ENCODE results near the gene DEDD.

The DEDD gene

GRCh38 chr1:161168906-161169305 is 36.4 kb upstream of the DEDD start:
- Mint-ChIP-seq H3K27ac (no peak overlapping the region), H3K36me3 (peaks cover 42% of the 10 kb centered on the region), H3K4me3 (no peak overlapping the region), H3K9me3 (no peaks in the 10 kb centered on the region), H3K4me1 (peaks cover 47% of the 10 kb centered on the region), H3K27me3 (no peaks in the 10 kb centered on the region)
- no peak for ATAC-seq

GRCh38 chr1:161166669-161167548 is 34.4 kb upstream of the DEDD start:
- peaks cover 39% of the 10 kb centered on the region for H3K36me3 Mint-ChIP-seq
- no peaks in the 10 kb centered on the region for H3K27me3 Mint-ChIP-seq
- peak overlapping the region; percentile 95 for H3K27ac Mint-ChIP-seq
- no peaks in the 10 kb centered on the region for H3K9me3 Mint-ChIP-seq
- ATAC-seq, result no peak
- H3K4me1 Mint-ChIP-seq, result peaks cover 45% of the 10 kb centered on the region
- peak overlapping the region; percentile 79 for H3K4me3 Mint-ChIP-seq

GRCh38 chr1:161165742-161166668 is 33.5 kb upstream of the DEDD start, which contains the start of gene PPOX:
Gene PPOX (plus strand): TSS chr1:161166426. CDS start chr1:161166848, 422 bp downstream.
- peak within 1 kb of the TSS; percentile 79 for H3K4me3 Mint-ChIP-seq
- no peaks in the 10 kb centered on the region for H3K27me3 Mint-ChIP-seq
- peaks cover 40% of the 10 kb centered on the region for H3K36me3 Mint-ChIP-seq
- no peaks in the 10 kb centered on the region for H3K9me3 Mint-ChIP-seq
- H3K4me1 Mint-ChIP-seq, result peaks cover 54% of the 10 kb centered on the region
- peak; percentile 98 for ATAC-seq
- peak within 1 kb of the TSS; percentile 95 for H3K27ac Mint-ChIP-seq

- peaks cover 63% of the 10 kb centered on the region for H3K4me1 Mint-ChIP-seq
- H3K27ac Mint-ChIP-seq, result peak overlapping the region; percentile 95
- H3K36me3 Mint-ChIP-seq, result peaks cover 37% of the 10 kb centered on the region
- peak overlapping the region; percentile 29 for H3K4me3 Mint-ChIP-seq
- H3K9me3 Mint-ChIP-seq, result no peaks in the 10 kb centered on the region
- ATAC-seq, result no peak
- no peaks in the 10 kb centered on the region for H3K27me3 Mint-ChIP-seq
Observed at GRCh38 chr1:161164901-161165610, 32.6 kb upstream of the DEDD start.

GRCh38 chr1:161163793-161164192 is 31.3 kb upstream of the DEDD start:
- Mint-ChIP-seq H3K4me3 (no peak overlapping the region), H3K9me3 (no peaks in the 10 kb centered on the region), H3K36me3 (peaks cover 37% of the 10 kb centered on the region), H3K27me3 (no peaks in the 10 kb centered on the region), H3K4me1 (peaks cover 71% of the 10 kb centered on the region), H3K27ac (peak overlapping the region; percentile 3)
- ATAC-seq, result no peak

- Mint-ChIP-seq H3K27ac (peak overlapping the region; percentile 3), H3K4me1 (peaks cover 67% of the 10 kb centered on the region), H3K27me3 (no peaks in the 10 kb centered on the region), H3K9me3 (no peaks in the 10 kb centered on the region), H3K4me3 (no peak overlapping the region), H3K36me3 (peaks cover 42% of the 10 kb centered on the region)
- ATAC-seq, result no peak
Observed at GRCh38 chr1:161162806-161163205, 30.3 kb upstream of the DEDD start.

GRCh38 chr1:161162052-161162451 is 29.6 kb upstream of the DEDD start:
- ATAC-seq, result no peak
- Mint-ChIP-seq H3K9me3 (no peaks in the 10 kb centered on the region), H3K27ac (peak overlapping the region; percentile 3), H3K27me3 (no peaks in the 10 kb centered on the region), H3K4me1 (peaks cover 62% of the 10 kb centered on the region), H3K4me3 (no peak overlapping the region), H3K36me3 (peaks cover 50% of the 10 kb centered on the region)

GRCh38 chr1:161161652-161162051 is 29.2 kb upstream of the DEDD start:
- H3K4me1 Mint-ChIP-seq, result peaks cover 58% of the 10 kb centered on the region
- H3K27me3 Mint-ChIP-seq, result no peaks in the 10 kb centered on the region
- H3K36me3 Mint-ChIP-seq, result peaks cover 53% of the 10 kb centered on the region
- H3K4me3 Mint-ChIP-seq, result no peak overlapping the region
- no peak for ATAC-seq
- no peaks in the 10 kb centered on the region for H3K9me3 Mint-ChIP-seq
- H3K27ac Mint-ChIP-seq, result peak overlapping the region; percentile 38

GRCh38 chr1:161160671-161161145 is 28.2 kb upstream of the DEDD start:
- no peak for ATAC-seq
- no peaks in the 10 kb centered on the region for H3K27me3 Mint-ChIP-seq
- H3K4me1 Mint-ChIP-seq, result peaks cover 58% of the 10 kb centered on the region
- peak overlapping the region; percentile 38 for H3K27ac Mint-ChIP-seq
- peak overlapping the region; percentile 81 for H3K4me3 Mint-ChIP-seq
- no peaks in the 10 kb centered on the region for H3K9me3 Mint-ChIP-seq
- H3K36me3 Mint-ChIP-seq, result peaks cover 54% of the 10 kb centered on the region

- H3K27me3 Mint-ChIP-seq, result no peaks in the 10 kb centered on the region
- no peaks in the 10 kb centered on the region for H3K9me3 Mint-ChIP-seq
- H3K4me1 Mint-ChIP-seq, result peaks cover 58% of the 10 kb centered on the region
- ATAC-seq, result no peak
- peak overlapping the region; percentile 81 for H3K4me3 Mint-ChIP-seq
- H3K27ac Mint-ChIP-seq, result peak overlapping the region; percentile 85
- peaks cover 57% of the 10 kb centered on the region for H3K36me3 Mint-ChIP-seq
Observed at GRCh38 chr1:161159913-161160243, 27.4 kb upstream of the DEDD start.

- Mint-ChIP-seq H3K27ac (peak within 1 kb of the TSS; percentile 85), H3K36me3 (peaks cover 52% of the 10 kb centered on the region), H3K4me1 (peaks cover 63% of the 10 kb centered on the region), H3K9me3 (no peaks in the 10 kb centered on the region), H3K4me3 (peak within 1 kb of the TSS; percentile 81), H3K27me3 (no peaks in the 10 kb centered on the region)
- ATAC-seq, result peak; percentile 97
Observed at GRCh38 chr1:161159087-161159912, 26.8 kb upstream of the DEDD start, which contains the start of gene USP21. Gene USP21 (plus strand): TSS chr1:161159500. CDS start chr1:161160641, 1,141 bp downstream.

- Mint-ChIP-seq H3K9me3 (no peaks in the 10 kb centered on the region), H3K27ac (peak overlapping the region; percentile 85), H3K36me3 (peaks cover 44% of the 10 kb centered on the region), H3K4me3 (peak overlapping the region; percentile 18), H3K27me3 (no peaks in the 10 kb centered on the region), H3K4me1 (peaks cover 60% of the 10 kb centered on the region)
- ATAC-seq, result no peak
Observed at GRCh38 chr1:161158316-161159010, 26.0 kb upstream of the DEDD start.

GRCh38 chr1:161157867-161158266 is 25.4 kb upstream of the DEDD start:
- peak overlapping the region; percentile 45 for H3K4me3 Mint-ChIP-seq
- peak overlapping the region; percentile 85 for H3K27ac Mint-ChIP-seq
- no peaks in the 10 kb centered on the region for H3K9me3 Mint-ChIP-seq

More at GRCh38 chr1:161157867-161158266, 25.4 kb upstream of the DEDD start:
- Mint-ChIP-seq H3K4me1 (peaks cover 54% of the 10 kb centered on the region), H3K36me3 (peaks cover 38% of the 10 kb centered on the region), H3K27me3 (no peaks in the 10 kb centered on the region)
- no peak for ATAC-seq
